Smooth muscle cell (in vitro differentiated cells): ENCODE measurements around the gene CACNB2. TPM values are rescaled to one million over a fixed set of nuclear protein-coding genes. Genes with fewer than 3 reads are reported as not detected.

Experiments used
- DNase-seq: peaks from one replicate; lab custom pipeline; 2025; ENCODE audit not compliant: unreplicated experiment; lab: John Stamatoyannopoulos, UW
- H2AFZ ChIP-seq: fragments of 200-600 bp; sonication (generic); 2 replicates; pipeline ENCODE4 v1.6.0; 2016; ENCODE audit warnings: antibody characterized with exemption, low read depth, mild to moderate bottlenecking
- H3F3A ChIP-seq: fragments of 200-600 bp; sonication (generic); 2 replicates; pipeline ENCODE4 v1.6.0; 2017; ENCODE audit warnings: antibody characterized with exemption, low read depth
- H3K27ac ChIP-seq: fragments of 200-600 bp; sonication (generic); 2 replicates; pipeline ENCODE4 v1.5.1; 2016; ENCODE audit warnings: low read depth, mild to moderate bottlenecking
- H3K27me3 ChIP-seq: fragments of 200-600 bp; sonication (generic); 2 replicates; pipeline ENCODE4 v1.6.1; 2016; ENCODE audit warnings: low read depth, mild to moderate bottlenecking
- H3K36me3 ChIP-seq: fragments of 200-600 bp; sonication (generic); 2 replicates; pipeline ENCODE4 v1.5.1; 2016; ENCODE audit warnings: low read depth
- H3K4me1 ChIP-seq: fragments of 200-600 bp; sonication (generic); 2 replicates; pipeline ENCODE4 v1.5.1; 2016; ENCODE audit warnings: low read depth
- H3K4me2 ChIP-seq: fragments of 200-600 bp; sonication (generic); 2 replicates; pipeline ENCODE4 v1.6.0; 2016; ENCODE audit warnings: mild to moderate bottlenecking
- H3K4me3 ChIP-seq: fragments of 200-600 bp; sonication (generic); 2 replicates; pipeline ENCODE4 v1.5.1; 2016; ENCODE audit warnings: mild to moderate bottlenecking
- H3K79me2 ChIP-seq: fragments of 200-600 bp; sonication (generic); 2 replicates; pipeline ENCODE4 v1.6.0; 2016; ENCODE audit warnings: low read depth, mild to moderate bottlenecking
- H3K9ac ChIP-seq: fragments of 200-600 bp; sonication (generic); 2 replicates; pipeline ENCODE4 v1.6.0; 2016; ENCODE audit warnings: low read depth
- H3K9me3 ChIP-seq: fragments of 200-600 bp; sonication (generic); replicated peaks from 2 replicates; pipeline ENCODE4 v1.5.1; 2016; ENCODE audit warnings: low read depth
- H4K20me1 ChIP-seq: fragments of 200-600 bp; sonication (generic); 2 replicates; pipeline ENCODE4 v1.6.0; 2016; ENCODE audit warnings: low read depth
- WGBS: methylation state at CpG from one replicate; pipeline ENCODE4 v1.1.7; 2016; ENCODE audit warnings: low lambda C conversion rate; 5-methylcytosine and 5-hydroxymethylcytosine counted together
- polyA plus RNA-seq: library from polyadenylated mRNA; unstranded; fragments of >200 nt; fragmentation: Nextera tagmentation; extraction: Ambion mirVana; gene quantifications from 2 replicates; pipeline ENCODE4 v1.2.1, GENCODE V29; 2016
- total RNA-seq: library from RNA; depleted of rRNA; stranded (reverse); fragments of >200 nt; gene quantifications from 2 replicates; pipeline ENCODE4 v1.2.3, GENCODE V29; 2014
- TF ChIP-seq, protein P1 (sequence below): fragments of 200-600 bp; sonication (generic); IDR thresholded peaks from 2 replicates; pipeline ENCODE4 v1.5.1; 2017; ENCODE audit warnings: borderline replicate concordance, mild to moderate bottlenecking, antibody characterized with exemption; ENCODE audit not compliant: insufficient read depth, poor library complexity, severe bottlenecking

CACNB2 gene
- total and polyA plus RNA-seq, 2 experiments from 2014 or later, result 0.04 to 1.1 TPM

DNA sequence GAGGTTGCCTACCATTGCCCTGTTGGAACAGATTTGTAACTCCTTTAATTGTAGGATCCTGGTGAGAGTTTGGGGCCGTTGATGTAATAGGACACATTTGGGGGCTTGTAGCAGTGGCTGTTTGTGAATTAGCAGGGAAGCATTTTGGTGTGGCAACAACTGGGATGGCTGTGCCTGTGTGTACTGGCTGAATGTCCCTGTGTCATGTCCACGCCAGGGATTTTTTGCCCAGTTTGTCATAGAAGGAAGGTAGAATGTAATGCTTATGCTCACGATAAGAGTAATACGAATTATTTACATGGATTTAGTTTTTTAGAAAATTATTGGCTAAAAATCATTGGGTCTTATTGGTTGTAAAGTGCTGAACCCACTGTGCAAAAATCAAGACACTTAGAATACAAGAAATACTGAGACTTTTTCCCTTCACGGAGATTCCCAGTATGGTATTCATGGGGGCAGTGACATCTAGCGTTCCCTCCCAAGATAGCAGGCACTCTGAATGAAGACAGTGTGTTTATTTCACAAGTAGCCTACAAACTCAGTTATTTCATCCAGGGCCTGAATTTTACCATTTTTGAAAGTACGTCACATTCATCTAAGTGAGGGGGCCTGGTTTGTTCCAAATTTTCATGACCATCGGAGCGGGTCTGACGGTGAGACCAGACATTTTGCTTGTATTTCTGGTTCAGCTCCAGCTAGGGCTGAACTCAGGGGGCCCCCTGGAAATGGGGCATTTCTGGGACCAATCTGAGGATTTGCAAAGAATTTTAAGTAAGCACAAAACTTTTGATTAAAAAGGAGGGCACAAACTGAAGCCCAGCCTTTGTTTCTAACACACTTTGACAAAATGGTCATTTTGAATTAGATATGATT, 74.7 kb downstream of the CACNB2 start:
- Histone ChIP-seq H3K4me2 (no peak overlapping the region), H3K27ac (no peak overlapping the region), H3K27me3 (peaks cover 7% of the 10 kb centered on the region), H3K9me3 (no peaks in the 10 kb centered on the region), H2AFZ (no peak overlapping the region), H3F3A (no peaks in the 10 kb centered on the region), H3K36me3 (no peaks in the 10 kb centered on the region), H3K4me3 (no peak overlapping the region), H4K20me1 (no peaks in the 10 kb centered on the region), H3K79me2 (no peaks in the 10 kb centered on the region), H3K4me1 (no peaks in the 10 kb centered on the region), H3K9ac (no peak overlapping the region)
- DNase-seq, result no peak
- WGBS, result 39% methylated on average over 10 of the region's 10 CpGs
- TF ChIP-seq, protein P1, sequence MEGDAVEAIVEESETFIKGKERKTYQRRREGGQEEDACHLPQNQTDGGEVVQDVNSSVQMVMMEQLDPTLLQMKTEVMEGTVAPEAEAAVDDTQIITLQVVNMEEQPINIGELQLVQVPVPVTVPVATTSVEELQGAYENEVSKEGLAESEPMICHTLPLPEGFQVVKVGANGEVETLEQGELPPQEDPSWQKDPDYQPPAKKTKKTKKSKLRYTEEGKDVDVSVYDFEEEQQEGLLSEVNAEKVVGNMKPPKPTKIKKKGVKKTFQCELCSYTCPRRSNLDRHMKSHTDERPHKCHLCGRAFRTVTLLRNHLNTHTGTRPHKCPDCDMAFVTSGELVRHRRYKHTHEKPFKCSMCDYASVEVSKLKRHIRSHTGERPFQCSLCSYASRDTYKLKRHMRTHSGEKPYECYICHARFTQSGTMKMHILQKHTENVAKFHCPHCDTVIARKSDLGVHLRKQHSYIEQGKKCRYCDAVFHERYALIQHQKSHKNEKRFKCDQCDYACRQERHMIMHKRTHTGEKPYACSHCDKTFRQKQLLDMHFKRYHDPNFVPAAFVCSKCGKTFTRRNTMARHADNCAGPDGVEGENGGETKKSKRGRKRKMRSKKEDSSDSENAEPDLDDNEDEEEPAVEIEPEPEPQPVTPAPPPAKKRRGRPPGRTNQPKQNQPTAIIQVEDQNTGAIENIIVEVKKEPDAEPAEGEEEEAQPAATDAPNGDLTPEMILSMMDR, result peak; percentile 78

DNA sequence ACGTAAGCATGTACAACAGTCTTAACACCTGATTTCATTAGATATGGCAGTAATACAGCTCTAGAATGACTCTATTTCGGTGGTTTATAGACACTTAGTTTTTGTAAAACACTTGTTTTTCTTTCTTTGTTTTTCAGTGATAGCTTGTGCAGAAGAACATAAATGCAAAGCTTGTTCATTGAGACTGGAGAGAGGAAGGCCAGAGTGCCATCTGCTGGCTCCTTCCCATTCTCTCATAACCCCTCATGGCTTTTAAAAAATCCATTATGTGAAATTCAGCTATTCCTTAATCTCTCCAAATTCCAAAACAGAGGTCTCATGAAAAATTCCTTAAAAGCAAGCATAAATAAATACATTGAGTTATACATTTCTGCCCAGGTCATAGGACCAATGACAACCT, 76.3 kb downstream of the CACNB2 start:
- no peak overlapping the region for H3K9ac ChIP-seq
- DNase-seq, result no peak
- H3K27me3 ChIP-seq, result peaks cover 5% of the 10 kb centered on the region
- H3K36me3 ChIP-seq, result no peaks in the 10 kb centered on the region
- H3K9me3 ChIP-seq, result no peaks in the 10 kb centered on the region
- no peak overlapping the region for H3K27ac ChIP-seq
- WGBS, result 58% methylated on average over 2 of the region's 2 CpGs
- no peaks in the 10 kb centered on the region for H3F3A ChIP-seq
- H3K4me2 ChIP-seq, result no peak overlapping the region
- TF ChIP-seq, protein P1, result peak; percentile 30
- no peaks in the 10 kb centered on the region for H3K4me1 ChIP-seq
- no peaks in the 10 kb centered on the region for H3K79me2 ChIP-seq
- H3K4me3 ChIP-seq, result no peak overlapping the region
- H2AFZ ChIP-seq, result no peak overlapping the region
- H4K20me1 ChIP-seq, result no peaks in the 10 kb centered on the region

DNA sequence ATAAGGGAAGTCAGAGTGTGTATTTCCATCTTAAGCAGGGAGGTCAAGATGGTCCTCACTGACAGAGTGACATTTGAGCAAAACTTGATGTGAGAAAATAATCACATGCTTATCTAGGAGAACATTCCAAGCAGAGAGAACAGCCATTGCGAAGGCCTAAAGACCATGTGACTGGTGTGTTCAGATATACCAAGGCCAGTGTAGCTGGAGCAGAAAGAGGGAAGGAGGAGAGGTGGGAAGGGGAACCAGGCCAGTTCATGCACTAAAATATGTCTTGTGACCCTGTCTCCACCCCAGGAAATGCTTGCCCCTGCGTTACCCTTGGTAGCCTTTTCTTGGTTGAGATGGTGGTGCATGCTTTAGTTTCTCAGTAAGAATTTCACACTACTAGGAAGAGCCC, 77.4 kb downstream of the CACNB2 start:
- no peak for DNase-seq

More for the DNA sequence above, 77.4 kb downstream of the CACNB2 start:
- H3K79me2 ChIP-seq, result no peaks in the 10 kb centered on the region
- H3K36me3 ChIP-seq, result no peaks in the 10 kb centered on the region
- WGBS, result 93% methylated on average over 2 of the region's 2 CpGs
- no peaks in the 10 kb centered on the region for H3F3A ChIP-seq
- no peaks in the 10 kb centered on the region for H3K9me3 ChIP-seq
- no peaks in the 10 kb centered on the region for H3K4me1 ChIP-seq
- H3K27me3 ChIP-seq, result peaks cover 5% of the 10 kb centered on the region
- no peak overlapping the region for H3K27ac ChIP-seq
- no peaks in the 10 kb centered on the region for H4K20me1 ChIP-seq
- H3K4me3 ChIP-seq, result no peak overlapping the region
- no peak overlapping the region for H3K4me2 ChIP-seq
- H2AFZ ChIP-seq, result no peak overlapping the region
- H3K9ac ChIP-seq, result no peak overlapping the region
- TF ChIP-seq, protein P1, result no peak
